Vagina (tissue), 2 donors: ENCODE measurements around the gene PPIA.
"Not testable (repeated sequence)": the region's sequence is repeated elsewhere in the genome, so short reads cannot be mapped to it uniquely, and the experiment has no call there.

Experiments used
- POLR2A ChIP-seq, 2 donors: fragments of 450-650 bp; IDR thresholded peaks; one replicate each; pipeline ENCODE4 v1.6.1; 2017; ENCODE audit warnings: antibody characterized with exemption in 2 of 2, mild to moderate bottlenecking in 2 of 2, moderate library complexity in 2 of 2
- TF ChIP-seq, protein P1 (sequence below), 3 experiments: fragments of 450-650 bp in 2 of 3; fragments of 200-600 bp in 1 of 3; sonication (generic) in 1 of 3; IDR thresholded peaks; one replicate each; pipeline ENCODE4 v1.5.1; 2017 to 2019; ENCODE audit warnings: antibody characterized with exemption in 3 of 3, mild to moderate bottlenecking in 2 of 3, moderate library complexity in 2 of 3

DNA sequence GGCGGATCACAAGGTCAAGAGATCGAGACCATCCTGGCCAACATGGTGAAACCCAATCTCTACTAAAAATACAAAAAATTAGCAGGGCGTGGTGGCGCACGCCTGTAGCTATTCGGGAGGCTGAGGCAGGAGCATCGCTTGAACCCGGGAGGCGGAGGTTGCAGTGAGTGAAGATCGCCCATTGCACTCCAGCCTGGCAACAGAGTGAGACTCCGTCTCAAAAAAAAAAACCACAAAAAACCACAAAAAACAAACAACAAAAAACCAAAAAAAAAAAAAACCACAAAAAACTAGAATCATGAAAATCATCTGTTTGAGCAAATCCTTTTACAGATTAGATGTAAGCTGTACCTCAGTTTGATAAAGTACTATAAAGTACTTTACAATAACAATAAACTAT, 49.9 kb downstream of the PPIA start:
- TF ChIP-seq, protein P1, sequence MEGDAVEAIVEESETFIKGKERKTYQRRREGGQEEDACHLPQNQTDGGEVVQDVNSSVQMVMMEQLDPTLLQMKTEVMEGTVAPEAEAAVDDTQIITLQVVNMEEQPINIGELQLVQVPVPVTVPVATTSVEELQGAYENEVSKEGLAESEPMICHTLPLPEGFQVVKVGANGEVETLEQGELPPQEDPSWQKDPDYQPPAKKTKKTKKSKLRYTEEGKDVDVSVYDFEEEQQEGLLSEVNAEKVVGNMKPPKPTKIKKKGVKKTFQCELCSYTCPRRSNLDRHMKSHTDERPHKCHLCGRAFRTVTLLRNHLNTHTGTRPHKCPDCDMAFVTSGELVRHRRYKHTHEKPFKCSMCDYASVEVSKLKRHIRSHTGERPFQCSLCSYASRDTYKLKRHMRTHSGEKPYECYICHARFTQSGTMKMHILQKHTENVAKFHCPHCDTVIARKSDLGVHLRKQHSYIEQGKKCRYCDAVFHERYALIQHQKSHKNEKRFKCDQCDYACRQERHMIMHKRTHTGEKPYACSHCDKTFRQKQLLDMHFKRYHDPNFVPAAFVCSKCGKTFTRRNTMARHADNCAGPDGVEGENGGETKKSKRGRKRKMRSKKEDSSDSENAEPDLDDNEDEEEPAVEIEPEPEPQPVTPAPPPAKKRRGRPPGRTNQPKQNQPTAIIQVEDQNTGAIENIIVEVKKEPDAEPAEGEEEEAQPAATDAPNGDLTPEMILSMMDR (IDR thresholded peaks at IDR 0.05), result not testable (repeated sequence)
- not testable (repeated sequence) for TF ChIP-seq POLR2A (IDR thresholded peaks at IDR 0.05)
